ENCODE results near the gene MPZL1.

The MPZL1 gene

GRCh38 chr1:167808104-167808503, 86.3 kb downstream of the MPZL1 start:
- H3K4me3 ChIP-seq (replicated peaks; ENCODE audit: insufficient read depth, low read length), result no peak overlapping the region
- H3K27me3 ChIP-seq (ENCODE audit: insufficient read depth, poor library complexity, severe bottlenecking), result no peaks in the 10 kb centered on the region
- TF ChIP-seq SPI1 (IDR thresholded peaks at IDR 0.05; ENCODE audit: borderline replicate concordance, low read depth) (no peak), POLR2AphosphoS5 (IDR thresholded peaks at IDR 0.05; ENCODE audit: low read depth) (no peak), GABPA (IDR thresholded peaks at IDR 0.05; ENCODE audit: low read depth) (no peak)
- TF ChIP-seq, protein P1, sequence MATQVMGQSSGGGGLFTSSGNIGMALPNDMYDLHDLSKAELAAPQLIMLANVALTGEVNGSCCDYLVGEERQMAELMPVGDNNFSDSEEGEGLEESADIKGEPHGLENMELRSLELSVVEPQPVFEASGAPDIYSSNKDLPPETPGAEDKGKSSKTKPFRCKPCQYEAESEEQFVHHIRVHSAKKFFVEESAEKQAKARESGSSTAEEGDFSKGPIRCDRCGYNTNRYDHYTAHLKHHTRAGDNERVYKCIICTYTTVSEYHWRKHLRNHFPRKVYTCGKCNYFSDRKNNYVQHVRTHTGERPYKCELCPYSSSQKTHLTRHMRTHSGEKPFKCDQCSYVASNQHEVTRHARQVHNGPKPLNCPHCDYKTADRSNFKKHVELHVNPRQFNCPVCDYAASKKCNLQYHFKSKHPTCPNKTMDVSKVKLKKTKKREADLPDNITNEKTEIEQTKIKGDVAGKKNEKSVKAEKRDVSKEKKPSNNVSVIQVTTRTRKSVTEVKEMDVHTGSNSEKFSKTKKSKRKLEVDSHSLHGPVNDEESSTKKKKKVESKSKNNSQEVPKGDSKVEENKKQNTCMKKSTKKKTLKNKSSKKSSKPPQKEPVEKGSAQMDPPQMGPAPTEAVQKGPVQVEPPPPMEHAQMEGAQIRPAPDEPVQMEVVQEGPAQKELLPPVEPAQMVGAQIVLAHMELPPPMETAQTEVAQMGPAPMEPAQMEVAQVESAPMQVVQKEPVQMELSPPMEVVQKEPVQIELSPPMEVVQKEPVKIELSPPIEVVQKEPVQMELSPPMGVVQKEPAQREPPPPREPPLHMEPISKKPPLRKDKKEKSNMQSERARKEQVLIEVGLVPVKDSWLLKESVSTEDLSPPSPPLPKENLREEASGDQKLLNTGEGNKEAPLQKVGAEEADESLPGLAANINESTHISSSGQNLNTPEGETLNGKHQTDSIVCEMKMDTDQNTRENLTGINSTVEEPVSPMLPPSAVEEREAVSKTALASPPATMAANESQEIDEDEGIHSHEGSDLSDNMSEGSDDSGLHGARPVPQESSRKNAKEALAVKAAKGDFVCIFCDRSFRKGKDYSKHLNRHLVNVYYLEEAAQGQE (IDR thresholded peaks at IDR 0.05; ENCODE audit: insufficient replicate concordance, low read depth), result no peak
- TF ChIP-seq, protein P2, sequence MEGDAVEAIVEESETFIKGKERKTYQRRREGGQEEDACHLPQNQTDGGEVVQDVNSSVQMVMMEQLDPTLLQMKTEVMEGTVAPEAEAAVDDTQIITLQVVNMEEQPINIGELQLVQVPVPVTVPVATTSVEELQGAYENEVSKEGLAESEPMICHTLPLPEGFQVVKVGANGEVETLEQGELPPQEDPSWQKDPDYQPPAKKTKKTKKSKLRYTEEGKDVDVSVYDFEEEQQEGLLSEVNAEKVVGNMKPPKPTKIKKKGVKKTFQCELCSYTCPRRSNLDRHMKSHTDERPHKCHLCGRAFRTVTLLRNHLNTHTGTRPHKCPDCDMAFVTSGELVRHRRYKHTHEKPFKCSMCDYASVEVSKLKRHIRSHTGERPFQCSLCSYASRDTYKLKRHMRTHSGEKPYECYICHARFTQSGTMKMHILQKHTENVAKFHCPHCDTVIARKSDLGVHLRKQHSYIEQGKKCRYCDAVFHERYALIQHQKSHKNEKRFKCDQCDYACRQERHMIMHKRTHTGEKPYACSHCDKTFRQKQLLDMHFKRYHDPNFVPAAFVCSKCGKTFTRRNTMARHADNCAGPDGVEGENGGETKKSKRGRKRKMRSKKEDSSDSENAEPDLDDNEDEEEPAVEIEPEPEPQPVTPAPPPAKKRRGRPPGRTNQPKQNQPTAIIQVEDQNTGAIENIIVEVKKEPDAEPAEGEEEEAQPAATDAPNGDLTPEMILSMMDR (IDR thresholded peaks at IDR 0.05; ENCODE audit: insufficient read depth, low read length), result no peak
- no peak overlapping the region for H3K27ac ChIP-seq (replicated peaks)
- DNase-seq (ENCODE audit: low read depth in 1 of 2, low spot score in 1 of 2), result no peak

DNA sequence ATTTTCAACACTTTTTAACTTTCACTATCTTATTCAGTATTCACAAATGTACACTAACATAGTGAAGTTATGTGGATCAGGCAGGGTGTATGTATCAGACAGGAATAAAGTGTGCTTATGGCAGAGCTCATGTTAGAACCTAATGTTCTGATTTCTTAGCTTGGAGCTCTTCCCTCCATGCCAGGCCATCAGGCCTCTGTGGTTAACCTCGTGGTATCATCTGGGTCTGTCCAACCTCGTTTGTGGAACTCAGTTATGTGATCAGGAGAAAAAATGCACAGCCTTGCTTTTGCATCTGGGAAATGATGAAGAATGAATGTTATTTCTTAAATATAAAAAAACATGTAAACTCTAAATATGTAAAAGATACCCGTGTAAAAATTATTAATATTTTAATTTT, 86.9 kb downstream of the MPZL1 start:
- TF ChIP-seq GABPA (IDR thresholded peaks at IDR 0.05; ENCODE audit: low read depth), result no peak
- TF ChIP-seq, protein P2 (IDR thresholded peaks at IDR 0.05; ENCODE audit: insufficient read depth, low read length), result no peak
- Histone ChIP-seq H3K4me3 (replicated peaks; ENCODE audit: insufficient read depth, low read length) (no peak overlapping the region), H3K27me3 (ENCODE audit: insufficient read depth, poor library complexity, severe bottlenecking) (no peaks in the 10 kb centered on the region), H3K27ac (replicated peaks) (no peak overlapping the region)
- DNase-seq (ENCODE audit: low read depth in 1 of 2, low spot score in 1 of 2), result no peak

DNA sequence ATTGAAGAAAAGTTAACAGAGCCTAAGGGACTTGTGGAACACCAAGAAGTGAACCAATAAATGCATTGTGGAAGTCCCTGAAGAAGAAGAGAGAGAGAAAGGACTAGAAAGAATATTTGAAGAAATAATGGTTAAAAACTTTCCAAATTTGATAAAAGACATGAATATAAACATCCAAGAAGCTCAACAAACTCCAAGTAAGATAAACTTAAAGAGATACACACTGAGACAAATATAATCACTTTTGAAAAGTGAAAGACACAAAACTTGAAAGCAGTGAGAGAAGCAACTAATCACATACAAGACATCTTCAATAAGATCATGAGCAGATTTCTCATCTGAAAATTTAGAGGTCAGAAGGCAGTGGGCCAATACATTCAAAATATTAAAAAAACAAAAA, 91.2 kb downstream of the MPZL1 start:
- TF ChIP-seq GABPA (IDR thresholded peaks at IDR 0.05; ENCODE audit: low read depth), result no peak
- no peak for TF ChIP-seq SPI1 (IDR thresholded peaks at IDR 0.05; ENCODE audit: borderline replicate concordance, low read depth)
- Histone ChIP-seq H3K4me3 (replicated peaks; ENCODE audit: insufficient read depth, low read length) (no peak overlapping the region), H3K27me3 (ENCODE audit: insufficient read depth, poor library complexity, severe bottlenecking) (no peaks in the 10 kb centered on the region), H3K27ac (replicated peaks) (no peak overlapping the region)
- DNase-seq (ENCODE audit: low read depth in 1 of 2, low spot score in 1 of 2), result no peak

GRCh38 chr1:167815650-167816049, 93.9 kb downstream of the MPZL1 start:
- no peak for DNase-seq (ENCODE audit: low read depth in 1 of 2, low spot score in 1 of 2)
- Histone ChIP-seq H3K27me3 (ENCODE audit: insufficient read depth, poor library complexity, severe bottlenecking) (no peaks in the 10 kb centered on the region), H3K4me3 (replicated peaks; ENCODE audit: insufficient read depth, low read length) (no peak overlapping the region), H3K27ac (replicated peaks) (no peak overlapping the region)
- TF ChIP-seq POLR2AphosphoS5 (IDR thresholded peaks at IDR 0.05; ENCODE audit: low read depth) (no peak), GABPA (IDR thresholded peaks at IDR 0.05; ENCODE audit: low read depth) (no peak), SPI1 (IDR thresholded peaks at IDR 0.05; ENCODE audit: borderline replicate concordance, low read depth) (no peak)
- TF ChIP-seq, protein P1 (IDR thresholded peaks at IDR 0.05; ENCODE audit: insufficient replicate concordance, low read depth), result no peak
- TF ChIP-seq, protein P2 (IDR thresholded peaks at IDR 0.05; ENCODE audit: insufficient read depth, low read length), result no peak

All from HL-60 (cell line).